ENCODE results near the gene MISP3.
A peak's percentile ranks its signal among the peaks of the same experiment; 100 is the strongest.

The MISP3 gene

DNA sequence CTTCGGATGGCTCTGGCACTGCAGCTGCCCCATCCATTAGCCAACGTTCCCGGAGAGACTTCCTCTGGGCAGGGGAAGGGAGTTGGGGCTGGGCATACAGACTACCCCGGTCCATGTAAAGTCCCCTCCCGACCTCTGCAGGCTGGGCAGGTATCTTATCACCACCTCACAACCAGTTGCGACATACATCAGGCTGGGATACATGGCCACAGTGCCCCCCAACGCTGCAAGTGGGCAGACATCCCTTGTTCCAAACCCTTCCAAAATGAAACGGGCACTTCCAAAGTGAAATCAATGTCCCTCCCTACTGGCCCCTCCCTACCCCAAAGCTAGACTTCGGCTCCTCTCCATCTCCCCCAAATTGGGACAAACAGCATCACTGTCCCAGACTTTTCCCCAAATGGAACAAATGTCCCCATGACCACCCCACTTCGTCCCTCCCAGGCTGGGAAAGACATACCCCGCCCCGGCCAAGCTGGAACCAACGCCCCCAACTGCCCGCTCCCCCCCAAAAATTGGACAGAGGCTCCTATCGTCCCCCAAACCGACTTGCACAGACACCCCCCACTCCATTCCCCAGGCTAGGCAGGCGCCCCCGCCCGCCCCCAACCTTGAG, 15.7 kb upstream of the MISP3 start:
- TF ChIP-seq, protein P1, sequence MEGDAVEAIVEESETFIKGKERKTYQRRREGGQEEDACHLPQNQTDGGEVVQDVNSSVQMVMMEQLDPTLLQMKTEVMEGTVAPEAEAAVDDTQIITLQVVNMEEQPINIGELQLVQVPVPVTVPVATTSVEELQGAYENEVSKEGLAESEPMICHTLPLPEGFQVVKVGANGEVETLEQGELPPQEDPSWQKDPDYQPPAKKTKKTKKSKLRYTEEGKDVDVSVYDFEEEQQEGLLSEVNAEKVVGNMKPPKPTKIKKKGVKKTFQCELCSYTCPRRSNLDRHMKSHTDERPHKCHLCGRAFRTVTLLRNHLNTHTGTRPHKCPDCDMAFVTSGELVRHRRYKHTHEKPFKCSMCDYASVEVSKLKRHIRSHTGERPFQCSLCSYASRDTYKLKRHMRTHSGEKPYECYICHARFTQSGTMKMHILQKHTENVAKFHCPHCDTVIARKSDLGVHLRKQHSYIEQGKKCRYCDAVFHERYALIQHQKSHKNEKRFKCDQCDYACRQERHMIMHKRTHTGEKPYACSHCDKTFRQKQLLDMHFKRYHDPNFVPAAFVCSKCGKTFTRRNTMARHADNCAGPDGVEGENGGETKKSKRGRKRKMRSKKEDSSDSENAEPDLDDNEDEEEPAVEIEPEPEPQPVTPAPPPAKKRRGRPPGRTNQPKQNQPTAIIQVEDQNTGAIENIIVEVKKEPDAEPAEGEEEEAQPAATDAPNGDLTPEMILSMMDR (IDR thresholded peaks at IDR 0.05): no peak

- TF ChIP-seq, protein P1 (IDR thresholded peaks at IDR 0.05): no peak
These were observed 14.1 kb upstream of the MISP3 start for GRCh38 chr19:14058182-14059092.

DNA sequence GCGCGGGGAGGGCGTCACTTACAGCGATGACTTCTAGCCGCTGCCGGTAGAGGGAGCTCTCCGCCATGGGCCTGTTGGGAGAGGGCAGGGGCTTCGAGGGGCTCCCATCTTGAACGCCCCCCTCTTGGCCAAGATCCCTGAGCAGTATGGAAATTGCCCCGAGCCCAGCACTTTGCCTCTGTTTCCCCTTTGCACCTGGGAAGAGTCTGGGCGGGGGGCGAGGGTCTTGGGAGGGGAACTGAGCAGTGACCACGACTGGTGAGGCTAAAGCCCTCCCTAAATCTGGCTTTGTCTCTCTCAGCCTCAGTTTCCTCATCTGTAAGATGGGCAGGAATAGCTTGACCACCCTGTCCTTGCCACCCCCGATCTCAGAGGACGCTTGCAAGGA, 13.5 kb upstream of the MISP3 start:
- TF ChIP-seq, protein P1 (IDR thresholded peaks at IDR 0.05): peak; percentile 81

DNA sequence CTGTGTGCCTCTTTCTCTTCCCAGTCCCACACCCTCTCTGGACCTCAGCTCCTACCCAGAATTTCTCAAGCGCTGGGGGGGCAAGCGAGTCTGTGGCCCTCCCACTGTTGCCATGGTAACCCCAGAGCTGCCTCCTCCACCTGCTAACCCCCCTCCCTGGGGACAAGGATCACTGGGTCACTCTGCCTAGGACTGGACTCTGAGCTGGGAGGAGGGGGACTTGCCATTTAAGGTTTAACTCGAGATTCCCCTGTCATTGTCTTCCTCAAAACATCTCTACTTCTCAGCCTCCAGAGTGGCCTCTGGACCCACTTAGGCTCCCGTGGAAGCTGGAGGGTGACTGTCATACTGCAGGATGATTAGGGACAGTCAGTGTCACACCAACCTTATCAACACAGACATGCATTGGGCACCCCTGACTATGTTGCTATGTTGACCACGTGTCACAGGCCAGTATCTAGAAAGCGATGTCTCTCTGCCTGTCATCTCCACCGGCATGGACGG, 12.9 kb upstream of the MISP3 start:
- TF ChIP-seq, protein P1 (IDR thresholded peaks at IDR 0.05): no peak

DNA sequence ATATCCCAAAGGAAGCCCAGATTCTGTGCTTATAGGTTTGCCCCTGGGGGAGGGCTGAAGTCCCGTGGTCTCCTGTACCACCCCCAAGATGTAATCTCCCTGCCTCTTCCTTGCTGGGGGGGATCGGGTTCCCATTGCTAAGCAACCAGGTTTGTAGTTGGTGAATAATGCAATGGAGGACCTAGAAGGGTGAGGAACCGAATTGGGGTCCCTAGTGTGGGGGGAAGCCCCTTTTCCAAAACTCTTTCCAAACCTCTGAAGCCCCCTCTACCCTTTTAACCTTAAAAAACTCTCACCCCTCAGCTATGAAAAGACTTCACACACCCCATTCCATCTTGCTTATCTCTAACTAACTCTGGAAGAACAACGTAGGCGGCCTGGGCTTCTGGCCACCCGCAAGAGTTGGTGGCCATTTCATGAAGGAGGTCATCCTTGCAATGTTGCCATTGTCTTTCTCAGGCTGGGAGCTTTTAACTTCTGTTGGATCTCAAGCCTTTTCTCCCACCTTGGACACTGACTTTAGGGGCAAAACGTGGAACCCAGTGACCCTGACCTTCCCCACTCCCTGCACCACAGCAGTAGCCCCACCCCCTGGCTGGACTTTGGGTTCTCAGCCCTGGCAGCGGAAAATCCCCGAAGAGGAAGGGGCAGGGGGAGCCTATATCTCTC, 11.4 kb upstream of the MISP3 start:
- TF ChIP-seq, protein P1 (IDR thresholded peaks at IDR 0.05): no peak

GRCh38 chr19:14061751-14062557, 10.6 kb upstream of the MISP3 start, which contains the start of gene PALM3:
PALM3 (minus strand) TSS chr19:14062076; CDS start chr19:14061980, 96 bp downstream.
- TF ChIP-seq, protein P1 (IDR thresholded peaks at IDR 0.05): no peak

DNA sequence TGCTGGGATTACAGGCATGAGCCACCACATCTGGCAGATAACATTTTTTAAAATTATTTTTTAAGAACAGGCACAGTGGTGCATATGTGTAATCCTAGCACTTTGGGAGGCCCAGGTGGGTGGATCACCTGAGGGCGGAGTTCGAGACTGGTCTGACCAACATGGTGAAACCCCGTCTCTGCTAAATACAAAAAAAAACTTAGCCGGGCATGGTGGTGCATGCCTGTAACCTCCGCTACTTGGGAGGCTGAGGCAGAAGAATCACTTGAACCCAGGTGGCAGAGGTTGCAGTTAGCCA, 10.1 kb upstream of the MISP3 start:
- TF ChIP-seq, protein P1 (IDR thresholded peaks at IDR 0.05): no peak

All from LNCAP (cell line).